GM12878 (cell line): Measurements from ENCODE around the gene NDUFA7. TPM values are rescaled to one million over a fixed set of nuclear protein-coding genes. Genes with fewer than 3 reads are reported as not detected.

ENCODE experiments used
- ATAC-seq: fragments of 200-7000 bp; cut with Tn5 transposase; 3 replicates; pipeline ENCODE4 v1.9.1; 2020; ENCODE audit warnings: mild to moderate bottlenecking, moderate library complexity
- BruUV-seq: library from RNA; stranded (reverse); fragments of 400-500 nt; replicated peaks from 2 replicates; lab custom pipeline; 2021; lab: Mats Ljungman, UMichigan
- CTCF ChIA-PET: fragments of 300-600 bp; sonication (Branson Sonifier 250); formaldehyde crosslinking; extraction: SDS; loops from one replicate; lab custom pipeline; 2021; ENCODE audit warnings: inconsistent platforms; lab: Yijun Ruan, JAX
- POLR2A ChIA-PET: fragments of 350-600 bp; formaldehyde crosslinking; extraction: SDS; loops from one replicate; lab custom pipeline; 2021; ENCODE audit warnings: inconsistent platforms; lab: Charles Lee
- RAD21 ChIA-PET: fragments of 300-600 bp; sonication (Branson Sonifier 250); formaldehyde crosslinking; loops from one replicate; lab custom pipeline; 2023; ENCODE audit warnings: antibody characterized with exemption; ENCODE audit not compliant: unreplicated experiment; lab: Charles Lee
- SMC1A ChIA-PET: fragments of 300-600 bp; sonication (Branson Sonifier 250); formaldehyde crosslinking; loops from one replicate; lab custom pipeline; 2023; ENCODE audit not compliant: unreplicated experiment, uncharacterized antibody; lab: Charles Lee
- DNase-seq: peaks from one replicate; pipeline ENCODE4 v3.0.0-alpha.2; 2011; ENCODE audit warnings: low read depth, low spot score
- FAIRE-seq: peaks from 3 replicates; lab custom pipeline; 2011; peaks lifted over from hg19 to GRCh38; lab: Jason Lieb, UNC
- H2AFZ ChIP-seq: 2 replicates; pipeline ENCODE4 v1.6.0; 2011; ENCODE audit warnings: low read depth, low read length, control low read depth; ENCODE audit not compliant: control insufficient read depth
- H3K27ac ChIP-seq: 2 replicates; pipeline ENCODE4 v1.5.1; 2011; ENCODE audit warnings: control low read depth; ENCODE audit not compliant: control insufficient read depth, insufficient read depth
- H3K27me3 ChIP-seq, 2 experiments: replicated peaks in 1 of 2; 2 replicates each; pipeline versions ENCODE4 v1.6.0 to v1.6.1; 2011; ENCODE audit warnings: low read length in 1 of 2; ENCODE audit not compliant: control insufficient read depth in 2 of 2, insufficient read depth in 2 of 2
- H3K36me3 ChIP-seq, 2 experiments: 2 replicates each; pipeline ENCODE4 v1.5.1; 2011; ENCODE audit warnings: low read length in 1 of 2; ENCODE audit not compliant: control insufficient read depth in 2 of 2, insufficient read depth in 2 of 2
- H3K4me1 ChIP-seq: 2 replicates; pipeline ENCODE4 v1.6.1; 2011; ENCODE audit warnings: mild to moderate bottlenecking, low read length, moderate library complexity, mixed read lengths; ENCODE audit not compliant: control insufficient read depth, insufficient read depth
- H3K4me2 ChIP-seq: 2 replicates; pipeline ENCODE4 v1.6.0; 2011; ENCODE audit warnings: control low read depth; ENCODE audit not compliant: control insufficient read depth, insufficient read depth
- H3K4me3 ChIP-seq: fragments of 200-600 bp; sonication (generic); 2 replicates; pipeline ENCODE4 v1.5.1; 2016
- H3K79me2 ChIP-seq: 2 replicates; pipeline ENCODE4 v1.6.0; 2011; ENCODE audit warnings: low read length; ENCODE audit not compliant: control insufficient read depth, insufficient read depth
- H3K9ac ChIP-seq: 2 replicates; pipeline ENCODE4 v1.8.0; 2011; ENCODE audit warnings: low read length, control low read depth, mixed read lengths; ENCODE audit not compliant: control insufficient read depth, insufficient read depth
- H3K9me3 ChIP-seq: replicated peaks from 3 replicates; pipeline ENCODE4 v1.5.1; 2011; ENCODE audit warnings: mild to moderate bottlenecking, low read length; ENCODE audit not compliant: control insufficient read depth, insufficient read depth
- H4K20me1 ChIP-seq: 2 replicates; pipeline ENCODE4 v1.6.0; 2011; ENCODE audit not compliant: control insufficient read depth, insufficient read depth
- BRCA1 ChIP-seq: IDR thresholded peaks from 2 replicates; pipeline ENCODE4 v1.6.1; 2011; ENCODE audit warnings: low read depth, low read length, improper control_type of control experiment
- CHD2 ChIP-seq: IDR thresholded peaks from 2 replicates; pipeline ENCODE4 v1.6.1; 2011; ENCODE audit warnings: low read depth, low read length, improper control_type of control experiment, borderline replicate concordance
- MTA2 ChIP-seq: fragments of 450-650 bp; IDR thresholded peaks from 2 replicates; pipeline ENCODE4 v1.6.1; 2016; ENCODE audit warnings: low read depth, mild to moderate bottlenecking, moderate library complexity
- MTA3 ChIP-seq: IDR thresholded peaks from 2 replicates; pipeline ENCODE4 v1.6.1; 2012; ENCODE audit warnings: low read length, inconsistent platforms, borderline replicate concordance
- NFIC ChIP-seq: IDR thresholded peaks from 2 replicates; pipeline ENCODE4 v1.6.1; 2012; ENCODE audit warnings: low read depth, mild to moderate bottlenecking, inconsistent platforms, low read length, moderate library complexity
- NFYA ChIP-seq: IDR thresholded peaks from 2 replicates; pipeline ENCODE4 v1.6.1; 2011; ENCODE audit warnings: low read depth, mild to moderate bottlenecking, low read length, improper control_type of control experiment, borderline replicate concordance
- POLR2AphosphoS2 ChIP-seq: IDR thresholded peaks from 2 replicates; pipeline ENCODE4 v1.6.1; 2011; ENCODE audit warnings: low read depth, mild to moderate bottlenecking, low read length, improper control_type of control experiment, moderate library complexity
- STAT1 ChIP-seq: fragments of 450-650 bp; conservative IDR thresholded peaks from 2 replicates; pipeline ENCODE4 v1.6.1; 2014; ENCODE audit warnings: antibody characterized with exemption, mild to moderate bottlenecking
- YY1 ChIP-seq: IDR thresholded peaks from 2 replicates; pipeline ENCODE4 v1.6.1; 2011; ENCODE audit warnings: low read depth, mild to moderate bottlenecking, low read length
- ZNF217 ChIP-seq: fragments of 450-650 bp; IDR thresholded peaks from 2 replicates; pipeline ENCODE4 v1.6.1; 2017; ENCODE audit warnings: antibody characterized with exemption, mild to moderate bottlenecking
- WGBS: methylation state at CpG from one replicate; pipeline ENCODE4 v1.1.6; 2016; ENCODE audit warnings: low lambda C conversion rate; ENCODE audit not compliant: insufficient replicate concordance, insufficient coverage; ENCODE audit errors: missing lambda C conversion rate; 5-methylcytosine and 5-hydroxymethylcytosine counted together
- in situ Hi-C: fragments of 300-500 bp; cut with MboI; formaldehyde crosslinking; loops from 9 replicates; pipeline ENCODE4 v1.14.3; 2018; ENCODE audit warnings: mixed read lengths
- intact Hi-C: fragments of 100-400 bp; cut with micrococcal nuclease; formaldehyde crosslinking; loops from one replicate; pipeline ENCODE4 v1.14.2; 2022; ENCODE audit not compliant: unreplicated experiment
- polyA plus RNA-seq, 11 experiments: library from polyadenylated mRNA; depleted of rRNA in 4 of 11; unstranded in 6 of 11; stranded (reverse) in 5 of 11; fragments of >200 nt; fragmentation: Nextera tagmentation in 4 of 11; fragmentation: Illumina TruSeq in 1 of 11; extraction: Ambion mirVana in 4 of 11; extraction: Trizol in 1 of 11; gene quantifications; 1 replicate in 1 of 11; 2 replicates in 10 of 11; pipeline versions ENCODE4 v1.2.1 to v1.2.3, GENCODE V29; 2011 to 2016; ENCODE audit warnings: inconsistent platforms in 2 of 11, missing spikeins in 2 of 11, low read depth in 1 of 11
- total RNA-seq, 4 experiments: library from RNA; depleted of rRNA in 3 of 4; stranded (reverse); fragments of >200 nt in 3 of 4; fragmentation: Illumina TruSeq in 1 of 4; extraction: Trizol in 1 of 4; gene quantifications; 2 replicates each; pipeline versions ENCODE4 v1.2.1 to v1.2.3, GENCODE V29; 2013 to 2021
- TF ChIP-seq, protein P1 (sequence below): IDR thresholded peaks from 2 replicates; pipeline ENCODE4 v1.6.1; 2012; ENCODE audit warnings: low read depth, low read length, improper control_type of control experiment
- TF ChIP-seq, protein P2 (sequence below): IDR thresholded peaks from 2 replicates; pipeline ENCODE4 v1.6.1; 2012; ENCODE audit warnings: mild to moderate bottlenecking, low read depth, low read length
- TF ChIP-seq, protein P3 (sequence below): fragments of 450-650 bp; IDR thresholded peaks from 2 replicates; pipeline ENCODE4 v1.6.1; 2017; ENCODE audit warnings: borderline replicate concordance
- TF ChIP-seq, protein P4 (sequence below): fragments of 450-650 bp; IDR thresholded peaks from 2 replicates; pipeline ENCODE4 v1.6.1; 2018; ENCODE audit warnings: borderline replicate concordance, mild to moderate bottlenecking; ENCODE audit not compliant: partially characterized antibody
- TF ChIP-seq, protein P5 (sequence below): IDR thresholded peaks from 2 replicates; pipeline ENCODE4 v1.6.1; 2011; ENCODE audit warnings: mild to moderate bottlenecking, low read depth, low read length, moderate library complexity; ENCODE audit not compliant: insufficient replicate concordance

The NDUFA7 gene
- total and polyA plus RNA-seq, 10 of the 15 experiments (the other 5 are each of a cell fraction or from before 2014, with no cell fraction given): 79.0 to 360 (median 174) TPM

DNA sequence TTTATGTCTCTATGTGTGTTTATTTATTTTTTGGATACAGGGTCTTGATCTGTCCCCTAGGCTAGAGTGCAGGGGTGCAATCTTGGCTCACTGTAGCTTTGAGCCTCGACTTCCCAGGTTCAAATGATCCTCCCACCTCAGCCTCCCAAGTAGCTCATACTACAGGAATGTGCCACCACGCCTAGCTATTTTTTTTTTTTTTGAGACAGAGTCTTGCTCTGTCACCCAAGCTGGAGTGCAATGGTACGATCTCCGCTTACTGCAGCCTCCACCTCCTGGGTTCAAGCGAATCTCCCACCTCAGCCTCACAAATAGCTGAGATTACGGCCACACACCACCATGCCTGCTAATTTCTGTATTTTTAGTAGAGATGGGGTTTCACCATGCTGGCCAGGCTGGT is 37.8 kb upstream of the NDUFA7 start:
- intact Hi-C loops (no loop called here), in situ Hi-C loops (no loop called here)
- 57% methylated on average over 6 of the region's 6 CpGs for WGBS
- Histone ChIP-seq H2AFZ (no peak overlapping the region), H3K27ac (no peak overlapping the region), H3K4me3 (no peak overlapping the region), H3K27me3 (no peaks in the 10 kb centered on the region; a peak in 2 of 4 replicates), H3K4me1 (no peaks in the 10 kb centered on the region), H3K36me3 (no peaks in the 10 kb centered on the region), H4K20me1 (no peaks in the 10 kb centered on the region), H3K4me2 (no peak overlapping the region), H3K9me3 (no peaks in the 10 kb centered on the region; the same call in 2 of the 3 replicates), H3K9ac (no peak overlapping the region), H3K79me2 (no peaks in the 10 kb centered on the region)
- ChIA-PET RAD21 (no interaction called here), POLR2A (interaction anchor here (0.5 kb wide), 1 partner anchor 78 kb away, joined by 7 read pairs; no protein-coding TSS in a partner anchor), SMC1A (no interaction called here), CTCF (no interaction called here)
- no peak for DNase-seq
- BruUV-seq: no TSS peak
- FAIRE-seq: no peak
- ATAC-seq: no peak
- TF ChIP-seq YY1 (no peak), STAT1 (no peak), MTA2 (no peak), POLR2AphosphoS2 (no peak), NFYA (no peak), BRCA1 (no peak), ZNF217 (no peak), MTA3 (no peak), NFIC (no peak), CHD2 (no peak)
- TF ChIP-seq, protein P1, sequence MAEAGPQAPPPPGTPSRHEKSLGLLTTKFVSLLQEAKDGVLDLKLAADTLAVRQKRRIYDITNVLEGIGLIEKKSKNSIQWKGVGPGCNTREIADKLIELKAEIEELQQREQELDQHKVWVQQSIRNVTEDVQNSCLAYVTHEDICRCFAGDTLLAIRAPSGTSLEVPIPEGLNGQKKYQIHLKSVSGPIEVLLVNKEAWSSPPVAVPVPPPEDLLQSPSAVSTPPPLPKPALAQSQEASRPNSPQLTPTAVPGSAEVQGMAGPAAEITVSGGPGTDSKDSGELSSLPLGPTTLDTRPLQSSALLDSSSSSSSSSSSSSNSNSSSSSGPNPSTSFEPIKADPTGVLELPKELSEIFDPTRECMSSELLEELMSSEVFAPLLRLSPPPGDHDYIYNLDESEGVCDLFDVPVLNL: no peak
- TF ChIP-seq, protein P2, sequence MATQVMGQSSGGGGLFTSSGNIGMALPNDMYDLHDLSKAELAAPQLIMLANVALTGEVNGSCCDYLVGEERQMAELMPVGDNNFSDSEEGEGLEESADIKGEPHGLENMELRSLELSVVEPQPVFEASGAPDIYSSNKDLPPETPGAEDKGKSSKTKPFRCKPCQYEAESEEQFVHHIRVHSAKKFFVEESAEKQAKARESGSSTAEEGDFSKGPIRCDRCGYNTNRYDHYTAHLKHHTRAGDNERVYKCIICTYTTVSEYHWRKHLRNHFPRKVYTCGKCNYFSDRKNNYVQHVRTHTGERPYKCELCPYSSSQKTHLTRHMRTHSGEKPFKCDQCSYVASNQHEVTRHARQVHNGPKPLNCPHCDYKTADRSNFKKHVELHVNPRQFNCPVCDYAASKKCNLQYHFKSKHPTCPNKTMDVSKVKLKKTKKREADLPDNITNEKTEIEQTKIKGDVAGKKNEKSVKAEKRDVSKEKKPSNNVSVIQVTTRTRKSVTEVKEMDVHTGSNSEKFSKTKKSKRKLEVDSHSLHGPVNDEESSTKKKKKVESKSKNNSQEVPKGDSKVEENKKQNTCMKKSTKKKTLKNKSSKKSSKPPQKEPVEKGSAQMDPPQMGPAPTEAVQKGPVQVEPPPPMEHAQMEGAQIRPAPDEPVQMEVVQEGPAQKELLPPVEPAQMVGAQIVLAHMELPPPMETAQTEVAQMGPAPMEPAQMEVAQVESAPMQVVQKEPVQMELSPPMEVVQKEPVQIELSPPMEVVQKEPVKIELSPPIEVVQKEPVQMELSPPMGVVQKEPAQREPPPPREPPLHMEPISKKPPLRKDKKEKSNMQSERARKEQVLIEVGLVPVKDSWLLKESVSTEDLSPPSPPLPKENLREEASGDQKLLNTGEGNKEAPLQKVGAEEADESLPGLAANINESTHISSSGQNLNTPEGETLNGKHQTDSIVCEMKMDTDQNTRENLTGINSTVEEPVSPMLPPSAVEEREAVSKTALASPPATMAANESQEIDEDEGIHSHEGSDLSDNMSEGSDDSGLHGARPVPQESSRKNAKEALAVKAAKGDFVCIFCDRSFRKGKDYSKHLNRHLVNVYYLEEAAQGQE: no peak
- TF ChIP-seq, protein P3, sequence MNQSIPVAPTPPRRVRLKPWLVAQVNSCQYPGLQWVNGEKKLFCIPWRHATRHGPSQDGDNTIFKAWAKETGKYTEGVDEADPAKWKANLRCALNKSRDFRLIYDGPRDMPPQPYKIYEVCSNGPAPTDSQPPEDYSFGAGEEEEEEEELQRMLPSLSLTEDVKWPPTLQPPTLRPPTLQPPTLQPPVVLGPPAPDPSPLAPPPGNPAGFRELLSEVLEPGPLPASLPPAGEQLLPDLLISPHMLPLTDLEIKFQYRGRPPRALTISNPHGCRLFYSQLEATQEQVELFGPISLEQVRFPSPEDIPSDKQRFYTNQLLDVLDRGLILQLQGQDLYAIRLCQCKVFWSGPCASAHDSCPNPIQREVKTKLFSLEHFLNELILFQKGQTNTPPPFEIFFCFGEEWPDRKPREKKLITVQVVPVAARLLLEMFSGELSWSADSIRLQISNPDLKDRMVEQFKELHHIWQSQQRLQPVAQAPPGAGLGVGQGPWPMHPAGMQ: no peak
- TF ChIP-seq, protein P4, sequence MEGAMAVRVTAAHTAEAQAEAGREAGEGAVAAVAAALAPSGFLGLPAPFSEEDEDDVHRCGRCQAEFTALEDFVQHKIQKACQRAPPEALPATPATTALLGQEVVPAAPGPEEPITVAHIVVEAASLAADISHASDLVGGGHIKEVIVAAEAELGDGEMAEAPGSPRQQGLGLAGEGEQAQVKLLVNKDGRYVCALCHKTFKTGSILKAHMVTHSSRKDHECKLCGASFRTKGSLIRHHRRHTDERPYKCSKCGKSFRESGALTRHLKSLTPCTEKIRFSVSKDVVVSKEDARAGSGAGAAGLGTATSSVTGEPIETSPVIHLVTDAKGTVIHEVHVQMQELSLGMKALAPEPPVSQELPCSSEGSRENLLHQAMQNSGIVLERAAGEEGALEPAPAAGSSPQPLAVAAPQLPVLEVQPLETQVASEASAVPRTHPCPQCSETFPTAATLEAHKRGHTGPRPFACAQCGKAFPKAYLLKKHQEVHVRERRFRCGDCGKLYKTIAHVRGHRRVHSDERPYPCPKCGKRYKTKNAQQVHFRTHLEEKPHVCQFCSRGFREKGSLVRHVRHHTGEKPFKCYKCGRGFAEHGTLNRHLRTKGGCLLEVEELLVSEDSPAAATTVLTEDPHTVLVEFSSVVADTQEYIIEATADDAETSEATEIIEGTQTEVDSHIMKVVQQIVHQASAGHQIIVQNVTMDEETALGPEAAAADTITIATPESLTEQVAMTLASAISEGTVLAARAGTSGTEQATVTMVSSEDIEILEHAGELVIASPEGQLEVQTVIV: no peak
- TF ChIP-seq, protein P5, sequence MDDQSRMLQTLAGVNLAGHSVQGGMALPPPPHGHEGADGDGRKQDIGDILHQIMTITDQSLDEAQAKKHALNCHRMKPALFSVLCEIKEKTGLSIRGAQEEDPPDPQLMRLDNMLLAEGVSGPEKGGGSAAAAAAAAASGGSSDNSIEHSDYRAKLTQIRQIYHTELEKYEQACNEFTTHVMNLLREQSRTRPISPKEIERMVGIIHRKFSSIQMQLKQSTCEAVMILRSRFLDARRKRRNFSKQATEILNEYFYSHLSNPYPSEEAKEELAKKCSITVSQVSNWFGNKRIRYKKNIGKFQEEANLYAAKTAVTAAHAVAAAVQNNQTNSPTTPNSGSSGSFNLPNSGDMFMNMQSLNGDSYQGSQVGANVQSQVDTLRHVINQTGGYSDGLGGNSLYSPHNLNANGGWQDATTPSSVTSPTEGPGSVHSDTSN: no peak
